H9 (cell line): ENCODE results near the gene C19orf85. TPM values are rescaled to one million over a fixed set of nuclear protein-coding genes. Genes with fewer than 3 reads are reported as not detected.
A peak's percentile ranks its signal among the peaks of the same experiment; 100 is the strongest.

Source experiments
- DNase-seq: peaks from one replicate; pipeline ENCODE4 v3.0.0-alpha.2; 2017
- H2AFZ ChIP-seq: one replicate; pipeline ENCODE4 v1.6.1; 2013; ENCODE audit warnings: mild to moderate bottlenecking, low read length, control low read depth, moderate library complexity
- H2AK5ac ChIP-seq: 2 replicates; pipeline ENCODE4 v1.6.1; 2013; ENCODE audit warnings: low read length, control low read depth, mixed read lengths; ENCODE audit not compliant: insufficient read length
- H2BK120ac ChIP-seq: one replicate; pipeline ENCODE4 v1.6.1; 2013; ENCODE audit warnings: low read depth, mild to moderate bottlenecking, low read length, control low read depth, inconsistent platforms; ENCODE audit not compliant: poor library complexity, severe bottlenecking
- H2BK12ac ChIP-seq: 2 replicates; pipeline ENCODE4 v1.6.1; 2013; ENCODE audit warnings: low read length, control low read depth, mixed read lengths, low read depth; ENCODE audit not compliant: insufficient read length
- H2BK15ac ChIP-seq: 2 replicates; pipeline ENCODE4 v1.6.1; 2013; ENCODE audit warnings: low read depth, low read length, control low read depth
- H2BK20ac ChIP-seq: one replicate; pipeline ENCODE4 v1.6.1; 2013; ENCODE audit warnings: low read depth, mild to moderate bottlenecking, low read length, control low read depth, inconsistent platforms; ENCODE audit not compliant: poor library complexity, severe bottlenecking
- H2BK5ac ChIP-seq: 2 replicates; pipeline ENCODE4 v1.6.1; 2013; ENCODE audit warnings: low read length, control low read depth, mixed read lengths; ENCODE audit not compliant: insufficient read length
- H3K14ac ChIP-seq: 2 replicates; pipeline ENCODE4 v1.6.1; 2013; ENCODE audit warnings: low read length, control low read depth; ENCODE audit not compliant: insufficient read depth
- H3K18ac ChIP-seq: 2 replicates; pipeline ENCODE4 v1.6.1; 2013; ENCODE audit warnings: low read depth, mild to moderate bottlenecking, mixed read lengths, low read length, control low read depth; ENCODE audit not compliant: insufficient read length
- H3K23ac ChIP-seq: 2 replicates; pipeline ENCODE4 v1.6.1; 2013; ENCODE audit warnings: low read length, control low read depth, mixed read lengths, low read depth; ENCODE audit not compliant: insufficient read length
- H3K23me2 ChIP-seq: 2 replicates; pipeline ENCODE4 v1.6.1; 2013; ENCODE audit warnings: low read depth, mild to moderate bottlenecking, mixed read lengths, low read length, control low read depth; ENCODE audit not compliant: insufficient read length, poor library complexity, severe bottlenecking
- H3K27ac ChIP-seq: 2 replicates; pipeline ENCODE4 v1.5.1; 2013; ENCODE audit warnings: low read length, control low read depth, mixed read lengths, low read depth; ENCODE audit not compliant: insufficient read length
- H3K27me3 ChIP-seq: 2 replicates; pipeline ENCODE4 v1.6.1; 2013; ENCODE audit warnings: low read length, control low read depth, inconsistent platforms; ENCODE audit not compliant: insufficient read depth
- H3K4ac ChIP-seq: 2 replicates; pipeline ENCODE4 v1.6.1; 2013; ENCODE audit warnings: low read depth, mild to moderate bottlenecking, control low read depth, inconsistent platforms, low read length, moderate library complexity
- H3K4me1 ChIP-seq: 2 replicates; pipeline ENCODE4 v1.6.1; 2013; ENCODE audit warnings: low read length, control low read depth, inconsistent platforms; ENCODE audit not compliant: insufficient read depth
- H3K4me2 ChIP-seq: 2 replicates; pipeline ENCODE4 v1.6.1; 2013; ENCODE audit warnings: low read length, control low read depth, mixed read lengths; ENCODE audit not compliant: insufficient read length, insufficient read depth
- H3K56ac ChIP-seq: 2 replicates; pipeline ENCODE4 v1.6.1; 2013; ENCODE audit warnings: low read depth, mild to moderate bottlenecking, mixed read lengths, low read length, control low read depth; ENCODE audit not compliant: insufficient read length
- H3K79me1 ChIP-seq: 2 replicates; pipeline ENCODE4 v1.6.1; 2013; ENCODE audit warnings: low read depth, mild to moderate bottlenecking, moderate library complexity, low read length, control low read depth, inconsistent platforms; ENCODE audit not compliant: insufficient read depth, poor library complexity, severe bottlenecking
- H3K79me2 ChIP-seq: 2 replicates; pipeline ENCODE4 v1.6.1; 2013; ENCODE audit warnings: low read length, control low read depth, inconsistent platforms; ENCODE audit not compliant: insufficient read depth
- H3K9ac ChIP-seq: 2 replicates; pipeline ENCODE4 v1.6.1; 2013; ENCODE audit warnings: low read length, control low read depth, mixed read lengths; ENCODE audit not compliant: insufficient read length; ENCODE audit errors: extremely low read depth
- H3K9me3 ChIP-seq: one replicate; pipeline ENCODE4 v1.6.1; 2013; ENCODE audit warnings: low read depth, low read length, inconsistent platforms; ENCODE audit not compliant: control insufficient read depth
- H3T11ph ChIP-seq: one replicate; pipeline ENCODE4 v1.6.1; 2013; ENCODE audit warnings: mild to moderate bottlenecking, low read length, control low read depth, inconsistent platforms
- H4K20me1 ChIP-seq: one replicate; pipeline ENCODE4 v1.6.1; 2013; ENCODE audit not compliant: control insufficient read depth, insufficient read length, insufficient read depth
- H4K5ac ChIP-seq: 2 replicates; pipeline ENCODE4 v1.6.1; 2013; ENCODE audit warnings: low read depth, mild to moderate bottlenecking, mixed read lengths, low read length, control low read depth; ENCODE audit not compliant: insufficient read length
- H4K8ac ChIP-seq: replicated peaks from 2 replicates; pipeline ENCODE4 v1.6.1; 2013; ENCODE audit warnings: low read length, control low read depth, mixed read lengths, low read depth; ENCODE audit not compliant: insufficient read length
- H4K91ac ChIP-seq: 2 replicates; pipeline ENCODE4 v1.6.1; 2013; ENCODE audit warnings: low read depth, mild to moderate bottlenecking, moderate library complexity, mixed read lengths, low read length, control low read depth; ENCODE audit not compliant: insufficient read length
- H3K27ac Mint-ChIP-seq, 3 experiments: 2 replicates in 2 of 3; 3 replicates in 1 of 3; pipeline ENCODE4 v1.8.0; 2020 to 2021; ENCODE audit warnings: mixed read lengths in 3 of 3, mild to moderate bottlenecking in 1 of 3, moderate library complexity in 1 of 3
- H3K27me3 Mint-ChIP-seq: 2 replicates; pipeline ENCODE4 v1.8.0; 2021; ENCODE audit warnings: low read depth, mild to moderate bottlenecking, moderate library complexity, mixed read lengths
- H3K36me3 Mint-ChIP-seq, 3 experiments: 2 replicates in 2 of 3; 3 replicates in 1 of 3; pipeline ENCODE4 v1.8.0; 2020 to 2021; ENCODE audit warnings: low read depth in 3 of 3, mixed read lengths in 3 of 3; ENCODE audit not compliant: insufficient read depth in 1 of 3
- H3K4me1 Mint-ChIP-seq, 2 experiments: 2 replicates each; pipeline ENCODE4 v1.8.0; 2020; ENCODE audit warnings: mixed read lengths in 2 of 2
- H3K4me3 Mint-ChIP-seq, 2 experiments: 2 replicates in 1 of 2; 3 replicates in 1 of 2; pipeline ENCODE4 v1.8.0; 2020 to 2021; ENCODE audit warnings: mild to moderate bottlenecking in 2 of 2, mixed read lengths in 2 of 2, moderate library complexity in 1 of 2
- H3K9me3 Mint-ChIP-seq, 2 experiments: 2 replicates in 1 of 2; 3 replicates in 1 of 2; pipeline ENCODE4 v1.8.0; 2020; ENCODE audit warnings: mild to moderate bottlenecking in 2 of 2, mixed read lengths in 2 of 2, moderate library complexity in 1 of 2
- CTCF ChIP-seq: fragments of 200-600 bp; sonication (generic); conservative IDR thresholded peaks from 3 replicates; pipeline ENCODE4 v1.8.0; 2021; ENCODE audit warnings: antibody characterized with exemption, mild to moderate bottlenecking
- WGBS: extraction: QIAGEN DNeasy Blood & Tissue Kit; methylation state at CpG from one replicate; pipeline ENCODE4 v1.1.7; 2013; ENCODE audit warnings: missing lambda C conversion rate, low lambda C conversion rate, mixed read lengths; ENCODE audit not compliant: insufficient read length; ENCODE audit errors: extremely low coverage; 5-methylcytosine and 5-hydroxymethylcytosine counted together
- total RNA-seq: library from RNA; stranded (reverse); gene quantifications from 2 replicates; pipeline ENCODE4 v1.2.1, GENCODE V29; 2021

The C19orf85 gene
- total RNA-seq, 1 experiment from 2014 or later: 1.2 TPM

GRCh38 chr19:55487924-55488687 lies 23.6 kb upstream of the C19orf85 start, which contains the start of gene SSC5D:
SSC5D (plus strand) TSS chr19:55488436; CDS start chr19:55488590, 154 bp downstream.
- Histone ChIP-seq H3K4me1 (peaks cover 3% of the 10 kb centered on the region), H2BK20ac (no peak within 1 kb of the TSS), H3K27me3 (no peaks in the 10 kb centered on the region), H3K14ac (0 out of 2 replicates have a peak within 1 kb of the TSS, but pooled peaks have one; percentile 47), H3K18ac (no peak within 1 kb of the TSS), H3K79me1 (no peaks in the 10 kb centered on the region), H3K27ac (no peak within 1 kb of the TSS), H3K9ac (no peak within 1 kb of the TSS), H3K4ac (no peak within 1 kb of the TSS), H4K20me1 (no peaks in the 10 kb centered on the region), H2AFZ (no peak within 1 kb of the TSS), H3K4me2 (peak within 1 kb of the TSS; percentile 52), H3K56ac (no peak within 1 kb of the TSS), H3T11ph (no peak within 1 kb of the TSS), H2AK5ac (no peak within 1 kb of the TSS), H2BK15ac (no peak within 1 kb of the TSS), H4K91ac (no peak within 1 kb of the TSS), H3K23me2 (peaks cover 8% of the 10 kb centered on the region), H3K9me3 (no peaks in the 10 kb centered on the region), H4K8ac (no peak within 1 kb of the TSS), H2BK120ac (no peak within 1 kb of the TSS), H4K5ac (no peak within 1 kb of the TSS), H3K23ac (no peak within 1 kb of the TSS), H3K79me2 (no peaks in the 10 kb centered on the region), H2BK5ac (no peak within 1 kb of the TSS), H2BK12ac (no peak within 1 kb of the TSS)
- no peaks in the 10 kb centered on the region for H3K9me3 Mint-ChIP-seq
- peak within 1 kb of the TSS; percentile 73 to 92 (median 82); a peak in 5 of 7 replicates for H3K27ac Mint-ChIP-seq
- peaks cover 7% of the 10 kb centered on the region for H3K27me3 Mint-ChIP-seq
- H3K36me3 Mint-ChIP-seq: peaks cover 0 to 5% (median 0%) of the 10 kb centered on the region in 3 experiments; a peak in 3 of 7 replicates
- no peak for TF ChIP-seq CTCF
- peak within 1 kb of the TSS; percentile 46 to 75 for H3K4me3 Mint-ChIP-seq
- WGBS: no CpG with 5 or more reads among the region's 21 CpGs
- peaks cover 16 to 35% of the 10 kb centered on the region in 2 experiments for H3K4me1 Mint-ChIP-seq
- DNase-seq: no peak
